BLaER1 (cell line): ENCODE measurements around the gene MTG1.
A peak's percentile ranks its signal among the peaks of the same experiment; 100 is the strongest.

ENCODE experiments used
- H3K27ac ChIP-seq: shearing (Covaris generic); formaldehyde crosslinking; 2 replicates; pipeline ENCODE4 v1.8.1; 2022
- H3K27me3 ChIP-seq: shearing (Covaris generic); formaldehyde crosslinking; 2 replicates; pipeline ENCODE4 v1.8.1; 2022
- H3K36me3 ChIP-seq: shearing (Covaris generic); formaldehyde crosslinking; 2 replicates; pipeline ENCODE4 v1.8.1; 2022
- H3K4me1 ChIP-seq: shearing (Covaris generic); formaldehyde crosslinking; 2 replicates; pipeline ENCODE4 v1.8.1; 2022
- H3K4me2 ChIP-seq: shearing (Covaris generic); formaldehyde crosslinking; 2 replicates; pipeline ENCODE4 v1.8.1; 2022
- H3K4me3 ChIP-seq: shearing (Covaris generic); formaldehyde crosslinking; 2 replicates; pipeline ENCODE4 v1.8.1; 2022
- H3K9ac ChIP-seq: shearing (Covaris generic); formaldehyde crosslinking; 2 replicates; pipeline ENCODE4 v1.8.1; 2022
- H3K9me3 ChIP-seq: shearing (Covaris generic); formaldehyde crosslinking; 2 replicates; pipeline ENCODE4 v1.8.1; 2022
- H4K20me1 ChIP-seq: shearing (Covaris generic); formaldehyde crosslinking; 2 replicates; pipeline ENCODE4 v1.8.1; 2022
- Cebpa-rat ChIP-seq: shearing (Covaris generic); IDR thresholded peaks from 2 replicates; pipeline ENCODE4 v1.8.1; 2022

The MTG1 gene

GRCh38 chr10:133394064-133394663 is at the start of gene MTG1:
MTG1 (plus strand) TSS chr10:133394157; CDS start chr10:133394221, 64 bp downstream.
- no peaks in the 10 kb centered on the region for H3K9me3 ChIP-seq
- TF ChIP-seq Cebpa-rat, result no peak
- no peaks in the 10 kb centered on the region for H3K27me3 ChIP-seq
- H3K4me3 ChIP-seq, result peak within 1 kb of the TSS; percentile 93
- peaks cover 39% of the 10 kb centered on the region for H4K20me1 ChIP-seq
- peak within 1 kb of the TSS; percentile 97 for H3K9ac ChIP-seq
- peaks cover 45% of the 10 kb centered on the region for H3K36me3 ChIP-seq
- peak within 1 kb of the TSS; percentile 98 for H3K27ac ChIP-seq
- H3K4me1 ChIP-seq, result peaks cover 62% of the 10 kb centered on the region
- peak within 1 kb of the TSS; percentile 94 for H3K4me2 ChIP-seq

- Histone ChIP-seq H3K36me3 (no peaks in the 10 kb centered on the region), H3K9ac (no peak overlapping the region), H3K27me3 (no peaks in the 10 kb centered on the region), H4K20me1 (no peaks in the 10 kb centered on the region), H3K4me3 (no peak overlapping the region), H3K4me2 (no peak overlapping the region), H3K4me1 (peaks cover 17% of the 10 kb centered on the region), H3K9me3 (peaks cover 11% of the 10 kb centered on the region), H3K27ac (no peak overlapping the region)
- TF ChIP-seq Cebpa-rat, result no peak
Measured at GRCh38 chr10:133344236-133344635, 49.7 kb upstream of the MTG1 start.

DNA sequence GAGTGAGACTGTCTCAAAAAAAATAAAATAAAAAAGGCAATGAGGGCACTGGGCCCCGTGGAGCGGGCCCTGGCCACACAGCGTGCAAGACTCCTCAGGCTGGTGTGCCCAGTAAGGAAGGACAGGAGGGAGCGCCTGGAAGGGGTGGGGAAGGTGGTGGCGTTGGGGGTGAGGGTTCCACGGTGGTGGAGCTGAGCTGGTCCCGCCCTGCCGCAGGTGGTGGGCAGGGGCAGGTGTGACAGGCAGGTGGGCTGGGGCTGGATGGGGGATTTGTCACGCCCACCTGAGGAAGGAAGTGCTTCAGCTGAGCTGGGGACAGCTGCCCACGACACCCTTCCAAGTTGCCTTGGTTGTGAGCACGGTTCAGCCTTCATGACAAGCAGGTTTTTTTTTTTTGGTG is 47.5 kb upstream of the MTG1 start:
- Histone ChIP-seq H3K9ac (no peak overlapping the region), H3K27me3 (no peaks in the 10 kb centered on the region), H3K36me3 (no peaks in the 10 kb centered on the region), H3K4me1 (peaks cover 22% of the 10 kb centered on the region), H3K4me3 (no peak overlapping the region), H3K4me2 (no peak overlapping the region), H4K20me1 (no peaks in the 10 kb centered on the region), H3K27ac (no peak overlapping the region), H3K9me3 (peaks cover 10% of the 10 kb centered on the region)
- TF ChIP-seq Cebpa-rat, result no peak

DNA sequence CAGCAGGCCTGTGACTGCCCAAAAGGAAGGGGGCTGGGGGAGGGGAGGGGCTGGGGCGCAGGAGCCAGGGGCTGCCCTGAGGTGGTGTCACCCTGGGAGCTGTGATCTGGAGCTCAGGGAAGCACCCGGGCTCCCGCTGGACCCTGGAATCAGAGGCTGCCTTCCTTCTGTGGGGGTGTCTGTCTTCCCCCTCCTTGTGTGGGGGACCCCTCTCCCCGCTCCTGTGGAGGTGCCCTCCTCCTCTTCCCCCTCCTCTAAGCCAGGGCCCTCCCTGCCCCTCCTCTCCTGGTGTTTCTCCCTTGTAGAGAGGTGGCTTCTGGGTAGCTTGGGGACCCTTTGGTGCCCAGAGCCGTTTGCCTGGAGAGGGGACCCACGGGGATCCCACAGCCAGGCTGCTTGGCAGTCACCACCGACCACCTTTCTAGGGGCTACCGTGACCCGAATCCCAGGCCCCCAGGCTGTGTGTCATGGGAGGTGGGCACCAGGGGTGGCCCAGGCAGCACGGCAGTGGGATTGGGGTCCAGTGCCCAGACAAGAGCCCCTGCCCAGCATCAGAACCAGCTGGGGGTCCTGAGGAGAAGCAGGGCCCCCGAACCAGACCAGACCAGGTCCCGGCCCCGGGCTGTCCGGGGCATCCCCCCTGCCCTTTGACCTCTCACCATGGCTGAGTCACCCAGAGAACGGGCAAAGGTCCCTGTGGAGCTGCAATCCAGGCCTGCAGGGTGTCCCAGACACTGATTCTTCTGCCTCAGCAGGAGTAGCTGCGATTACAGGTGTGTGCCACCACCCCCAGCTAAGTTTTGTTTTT is 46.0 kb upstream of the MTG1 start:
- H4K20me1 ChIP-seq, result peaks cover 4% of the 10 kb centered on the region; the same call in 1 of the 2 replicates
- H3K4me3 ChIP-seq, result no peak overlapping the region
- no peaks in the 10 kb centered on the region for H3K27me3 ChIP-seq
- no peak overlapping the region for H3K4me2 ChIP-seq
- peaks cover 10% of the 10 kb centered on the region for H3K9me3 ChIP-seq
- TF ChIP-seq Cebpa-rat, result no peak
- no peaks in the 10 kb centered on the region for H3K36me3 ChIP-seq
- H3K27ac ChIP-seq, result no peak overlapping the region
- H3K4me1 ChIP-seq, result peaks cover 30% of the 10 kb centered on the region
- H3K9ac ChIP-seq, result no peak overlapping the region

DNA sequence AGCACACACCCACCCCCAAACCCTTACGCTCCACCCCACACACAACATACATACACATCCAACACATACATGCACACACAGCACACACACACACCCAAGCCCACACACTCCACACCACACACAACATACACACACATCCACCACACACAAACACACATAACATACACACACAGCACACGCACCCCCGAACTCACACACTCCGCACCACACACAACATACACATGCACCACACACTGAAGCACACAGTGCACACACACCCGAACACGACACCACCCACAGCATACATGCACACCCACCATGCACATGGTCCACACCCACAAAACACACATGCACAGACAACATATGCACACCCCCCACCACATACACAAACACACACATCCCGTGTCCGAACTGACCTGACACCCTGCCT is 44.8 kb upstream of the MTG1 start:
- H3K27me3 ChIP-seq, result no peaks in the 10 kb centered on the region
- H3K4me1 ChIP-seq, result peaks cover 33% of the 10 kb centered on the region
- H3K36me3 ChIP-seq, result peaks cover 3% of the 10 kb centered on the region; the same call in 1 of the 2 replicates
- H3K4me2 ChIP-seq, result no peak overlapping the region
- no peak for TF ChIP-seq Cebpa-rat
- H4K20me1 ChIP-seq, result peaks cover 15% of the 10 kb centered on the region
- no peak overlapping the region for H3K9ac ChIP-seq
- H3K9me3 ChIP-seq, result peaks cover 10% of the 10 kb centered on the region
- no peak overlapping the region for H3K27ac ChIP-seq
- H3K4me3 ChIP-seq, result no peak overlapping the region

DNA sequence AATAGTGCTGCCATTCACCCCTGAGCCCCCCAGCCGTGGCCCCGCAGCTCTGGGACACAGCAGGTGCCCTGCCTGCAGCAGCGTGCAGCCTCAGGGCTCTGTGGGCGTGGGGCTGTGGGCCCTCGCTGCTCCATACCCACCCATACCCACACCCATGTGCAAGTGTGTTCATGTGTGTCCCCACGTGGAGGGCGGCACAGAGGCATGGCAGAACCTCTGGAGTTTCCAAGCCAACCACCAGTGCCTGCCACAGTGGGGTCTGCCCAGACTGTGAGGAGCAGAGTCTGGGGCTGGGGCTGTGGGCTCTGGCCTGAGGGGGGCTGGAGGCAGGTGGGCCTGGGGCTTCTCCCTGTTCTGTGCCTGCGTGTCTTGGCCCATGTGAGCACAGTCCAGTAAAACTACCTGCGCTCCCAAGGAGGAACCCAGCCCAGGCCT is 44.4 kb upstream of the MTG1 start:
- Histone ChIP-seq H3K4me2 (no peak overlapping the region), H3K27me3 (no peaks in the 10 kb centered on the region), H3K27ac (no peak overlapping the region), H3K4me3 (no peak overlapping the region), H3K36me3 (peaks cover 7% of the 10 kb centered on the region), H3K4me1 (peaks cover 33% of the 10 kb centered on the region), H3K9ac (no peak overlapping the region), H3K9me3 (peaks cover 10% of the 10 kb centered on the region), H4K20me1 (peaks cover 19% of the 10 kb centered on the region)
- no peak for TF ChIP-seq Cebpa-rat

- Histone ChIP-seq H3K27ac (no peak overlapping the region), H3K27me3 (no peaks in the 10 kb centered on the region), H3K4me2 (no peak overlapping the region), H3K9me3 (peaks cover 7% of the 10 kb centered on the region), H3K36me3 (peaks cover 15% of the 10 kb centered on the region), H4K20me1 (peaks cover 28% of the 10 kb centered on the region), H3K4me1 (peaks cover 40% of the 10 kb centered on the region), H3K4me3 (no peak overlapping the region), H3K9ac (no peak overlapping the region)
- TF ChIP-seq Cebpa-rat, result no peak
Measured at GRCh38 chr10:133350283-133350949, 43.5 kb upstream of the MTG1 start.

DNA sequence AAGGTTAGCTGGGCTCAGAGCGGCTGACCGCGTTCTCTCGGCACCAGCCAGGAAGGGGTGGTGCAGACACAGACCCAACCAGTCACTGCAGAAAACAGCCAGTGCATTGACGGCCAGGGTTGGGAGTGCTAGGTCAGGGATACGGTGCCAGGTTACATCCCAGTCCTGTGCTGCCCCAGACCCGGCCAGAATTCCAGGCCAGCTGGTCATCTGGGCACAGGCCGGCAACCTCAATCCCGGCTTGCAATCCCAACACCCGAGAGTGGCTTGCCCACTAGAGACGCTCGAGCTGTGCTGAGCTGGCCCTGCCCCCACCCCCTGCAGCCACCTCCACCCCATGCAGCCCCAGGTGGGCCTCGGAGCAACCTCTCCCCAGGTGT is 43.0 kb upstream of the MTG1 start:
- no peak overlapping the region for H3K9ac ChIP-seq
- no peak overlapping the region for H3K27ac ChIP-seq
- no peaks in the 10 kb centered on the region for H3K27me3 ChIP-seq
- peaks cover 1% of the 10 kb centered on the region; the same call in 1 of the 2 replicates for H3K9me3 ChIP-seq
- peaks cover 45% of the 10 kb centered on the region for H3K4me1 ChIP-seq
- no peak overlapping the region for H3K4me2 ChIP-seq
- no peak overlapping the region for H3K4me3 ChIP-seq
- TF ChIP-seq Cebpa-rat, result no peak
- H4K20me1 ChIP-seq, result peaks cover 33% of the 10 kb centered on the region
- H3K36me3 ChIP-seq, result peaks cover 16% of the 10 kb centered on the region

- peaks cover 40% of the 10 kb centered on the region for H4K20me1 ChIP-seq
- peak overlapping the region; percentile 22; the same call in 1 of the 2 replicates for H3K4me2 ChIP-seq
- no peak overlapping the region for H3K4me3 ChIP-seq
- H3K36me3 ChIP-seq, result peaks cover 16% of the 10 kb centered on the region
- H3K4me1 ChIP-seq, result peaks cover 49% of the 10 kb centered on the region
- H3K27me3 ChIP-seq, result no peaks in the 10 kb centered on the region
- no peaks in the 10 kb centered on the region for H3K9me3 ChIP-seq
- H3K9ac ChIP-seq, result no peak overlapping the region
- no peak for TF ChIP-seq Cebpa-rat
- H3K27ac ChIP-seq, result no peak overlapping the region
Measured at GRCh38 chr10:133351408-133352318, 42.3 kb upstream of the MTG1 start.
